RWPE2 (cell line): Measurements from ENCODE around the gene BCL2L15.

Experiments used
- ATAC-seq: fragments of 200-7000 bp; cut with Tn5 transposase; 3 replicates; pipeline ENCODE4 v1.9.1; 2021; ENCODE audit warnings: low read depth
- DNase-seq: peaks from one replicate; pipeline ENCODE4 v3.0.0-alpha.2; 2020; ENCODE audit warnings: low spot score
- H3K27ac ChIP-seq: fragments of 450-650 bp; 2 replicates; pipeline ENCODE4 v1.5.1; 2017; ENCODE audit warnings: mild to moderate bottlenecking; ENCODE audit not compliant: poor library complexity, severe bottlenecking
- H3K27me3 ChIP-seq: fragments of 250-450 bp; sonication (Bioruptor Pico); 2 replicates; pipeline ENCODE4 v1.5.1; 2021; ENCODE audit warnings: mild to moderate bottlenecking, moderate library complexity; ENCODE audit not compliant: insufficient read depth, poor library complexity, severe bottlenecking
- H3K36me3 ChIP-seq: fragments of 250-450 bp; sonication (Bioruptor Pico); 2 replicates; pipeline ENCODE4 v1.5.1; 2020; ENCODE audit warnings: low read depth, mild to moderate bottlenecking, moderate library complexity
- H3K4me1 ChIP-seq: fragments of 250-450 bp; sonication (Bioruptor Pico); 2 replicates; pipeline ENCODE4 v1.5.1; 2021; ENCODE audit warnings: mild to moderate bottlenecking, moderate library complexity; ENCODE audit not compliant: insufficient read depth, poor library complexity, severe bottlenecking
- H3K4me3 ChIP-seq: fragments of 250-450 bp; sonication (Bioruptor Pico); 2 replicates; pipeline ENCODE4 v1.5.1; 2021; ENCODE audit warnings: mild to moderate bottlenecking, moderate library complexity; ENCODE audit not compliant: severe bottlenecking
- H3K9me3 ChIP-seq: fragments of 250-450 bp; sonication (Bioruptor Pico); 2 replicates; pipeline ENCODE4 v1.5.1; 2021; ENCODE audit warnings: mild to moderate bottlenecking, moderate library complexity; ENCODE audit not compliant: severe bottlenecking
- TF ChIP-seq, protein P1 (sequence below): fragments of 450-650 bp; IDR thresholded peaks from one replicate; pipeline ENCODE4 v1.5.1; 2017; ENCODE audit warnings: mild to moderate bottlenecking, moderate library complexity; ENCODE audit not compliant: poor library complexity, severe bottlenecking

Gene BCL2L15

DNA sequence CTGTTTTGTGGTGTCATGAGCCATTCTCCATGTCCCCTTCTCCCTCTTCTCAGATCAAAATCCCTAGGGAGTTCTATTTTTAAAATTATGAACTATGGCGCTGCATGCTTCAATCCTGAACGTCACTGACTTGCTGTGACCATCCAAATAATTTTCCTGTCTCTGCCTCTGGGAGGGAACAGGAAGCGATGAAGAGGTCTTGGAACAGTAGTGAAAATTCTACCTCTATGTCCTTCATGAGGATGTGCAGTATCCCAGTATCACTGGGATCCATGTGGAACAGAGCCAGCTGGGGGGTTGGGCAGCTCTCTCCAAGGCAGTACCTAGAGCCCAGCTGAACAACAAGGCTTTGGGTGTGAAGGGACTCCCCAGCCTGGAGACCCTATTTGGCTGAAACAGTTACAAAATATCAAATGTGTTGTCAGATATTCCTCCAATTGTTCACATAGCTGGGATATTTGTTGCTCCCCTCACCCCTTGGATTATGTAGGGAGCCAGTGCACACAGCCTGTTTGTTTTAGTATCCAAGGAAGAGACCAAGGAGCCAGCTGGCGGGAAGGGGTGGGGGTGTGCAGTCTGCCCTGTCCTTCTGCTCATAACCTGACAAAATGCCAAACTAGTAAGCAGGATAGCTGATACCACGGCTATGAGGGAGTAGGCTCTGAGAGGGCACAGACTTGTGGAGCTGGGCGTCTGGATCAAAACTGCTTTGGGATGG lies 25.4 kb upstream of the BCL2L15 start:
- H3K27ac ChIP-seq, result no peak overlapping the region
- H3K9me3 ChIP-seq, result no peaks in the 10 kb centered on the region
- H3K4me3 ChIP-seq, result no peak overlapping the region
- DNase-seq (no peak), ATAC-seq (no peak)
- H3K36me3 ChIP-seq, result peaks cover 60% of the 10 kb centered on the region
- TF ChIP-seq, protein P1, sequence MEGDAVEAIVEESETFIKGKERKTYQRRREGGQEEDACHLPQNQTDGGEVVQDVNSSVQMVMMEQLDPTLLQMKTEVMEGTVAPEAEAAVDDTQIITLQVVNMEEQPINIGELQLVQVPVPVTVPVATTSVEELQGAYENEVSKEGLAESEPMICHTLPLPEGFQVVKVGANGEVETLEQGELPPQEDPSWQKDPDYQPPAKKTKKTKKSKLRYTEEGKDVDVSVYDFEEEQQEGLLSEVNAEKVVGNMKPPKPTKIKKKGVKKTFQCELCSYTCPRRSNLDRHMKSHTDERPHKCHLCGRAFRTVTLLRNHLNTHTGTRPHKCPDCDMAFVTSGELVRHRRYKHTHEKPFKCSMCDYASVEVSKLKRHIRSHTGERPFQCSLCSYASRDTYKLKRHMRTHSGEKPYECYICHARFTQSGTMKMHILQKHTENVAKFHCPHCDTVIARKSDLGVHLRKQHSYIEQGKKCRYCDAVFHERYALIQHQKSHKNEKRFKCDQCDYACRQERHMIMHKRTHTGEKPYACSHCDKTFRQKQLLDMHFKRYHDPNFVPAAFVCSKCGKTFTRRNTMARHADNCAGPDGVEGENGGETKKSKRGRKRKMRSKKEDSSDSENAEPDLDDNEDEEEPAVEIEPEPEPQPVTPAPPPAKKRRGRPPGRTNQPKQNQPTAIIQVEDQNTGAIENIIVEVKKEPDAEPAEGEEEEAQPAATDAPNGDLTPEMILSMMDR, result no peak
- H3K27me3 ChIP-seq, result no peaks in the 10 kb centered on the region
- H3K4me1 ChIP-seq, result no peaks in the 10 kb centered on the region

DNA sequence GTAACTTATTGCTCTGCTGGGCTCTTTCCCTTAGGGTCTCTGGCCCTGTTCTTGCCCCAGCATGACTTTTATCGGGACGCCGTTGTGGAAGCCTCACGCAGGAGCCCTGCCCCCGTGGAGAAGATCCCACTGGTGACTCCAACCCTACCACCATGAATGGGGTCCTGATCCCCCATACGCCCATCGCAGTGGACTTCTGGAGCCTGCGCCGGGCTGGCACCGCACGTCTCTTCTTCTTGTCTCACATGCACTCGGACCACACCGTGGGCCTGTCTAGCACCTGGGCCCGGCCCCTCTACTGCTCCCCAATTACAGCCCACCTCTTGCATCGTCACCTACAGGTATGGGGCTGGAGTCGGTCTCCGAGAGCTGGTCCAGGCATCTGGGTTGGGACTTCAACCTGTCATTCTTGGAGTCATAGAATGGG lies 18.1 kb upstream of the BCL2L15 start:
- DNase-seq (no peak), ATAC-seq (peak; percentile 16; the same call in 2 of the 3 replicates)
- TF ChIP-seq, protein P1, result peak; percentile 39
- Histone ChIP-seq H3K4me3 (peak overlapping the region; percentile 61), H3K36me3 (peaks cover 38% of the 10 kb centered on the region), H3K27me3 (no peaks in the 10 kb centered on the region), H3K27ac (peak overlapping the region; percentile 70), H3K4me1 (peaks cover 6% of the 10 kb centered on the region), H3K9me3 (no peaks in the 10 kb centered on the region)

DNA sequence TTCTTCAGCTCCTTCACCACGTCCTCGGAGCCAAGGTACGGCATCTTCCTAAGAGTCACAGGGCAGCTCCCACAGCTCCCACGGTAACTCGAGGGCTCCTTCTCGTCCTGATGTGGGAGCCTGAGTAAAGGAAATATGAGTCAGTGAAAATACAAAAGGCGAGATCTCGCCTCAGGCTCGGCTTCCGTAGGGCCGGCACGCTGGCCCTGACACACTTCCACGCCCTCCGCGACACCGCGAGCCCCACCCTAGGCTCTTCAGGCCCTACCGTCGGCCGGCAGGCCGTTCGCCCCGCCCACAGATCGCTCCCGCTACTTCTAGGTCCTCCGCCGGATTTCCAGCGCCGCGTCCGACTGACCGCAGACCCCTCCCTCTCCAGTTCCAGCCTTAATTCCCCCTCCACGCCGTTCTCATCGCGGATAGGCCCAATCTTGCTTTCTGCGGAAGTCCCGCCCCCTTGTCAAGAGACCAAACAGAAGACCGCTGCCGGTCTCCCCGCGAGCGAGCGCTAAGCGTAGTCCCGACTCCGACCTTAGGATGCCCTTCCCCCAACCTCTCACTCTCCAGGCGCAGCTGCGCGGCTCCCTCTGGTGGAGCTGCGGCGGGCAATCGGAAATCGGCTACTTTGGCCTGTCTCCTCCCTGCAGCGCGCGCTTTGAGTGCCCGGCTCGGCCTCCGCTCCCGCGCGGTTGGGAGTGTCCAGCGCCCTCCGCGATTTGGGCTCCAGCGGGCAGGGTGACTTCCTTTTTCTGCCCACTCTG lies 17.5 kb upstream of the BCL2L15 start, which contains the start of the genes AP4B1 and DCLRE1B:
TSS of gene AP4B1 (minus strand) at position 126 of the 761 bp plus-strand sequence. CDS start at position 44, 82 bp downstream.
TSS of gene DCLRE1B (plus strand) at position 653 of the 761 bp plus-strand sequence. CDS start 261 bp downstream, outside the sequence.
- H3K36me3 ChIP-seq, result peaks cover 36% of the 10 kb centered on the region
- H3K27me3 ChIP-seq, result no peaks in the 10 kb centered on the region
- H3K27ac ChIP-seq, result peak within 1 kb of the TSS; percentile 70
- peak; percentile 99 for DNase-seq
- no peaks in the 10 kb centered on the region for H3K9me3 ChIP-seq
- peak; percentile 91 for ATAC-seq
- H3K4me1 ChIP-seq, result peaks cover 6% of the 10 kb centered on the region
- TF ChIP-seq, protein P1, result peak; percentile 83
- H3K4me3 ChIP-seq, result peak within 1 kb of the TSS; percentile 61

DNA sequence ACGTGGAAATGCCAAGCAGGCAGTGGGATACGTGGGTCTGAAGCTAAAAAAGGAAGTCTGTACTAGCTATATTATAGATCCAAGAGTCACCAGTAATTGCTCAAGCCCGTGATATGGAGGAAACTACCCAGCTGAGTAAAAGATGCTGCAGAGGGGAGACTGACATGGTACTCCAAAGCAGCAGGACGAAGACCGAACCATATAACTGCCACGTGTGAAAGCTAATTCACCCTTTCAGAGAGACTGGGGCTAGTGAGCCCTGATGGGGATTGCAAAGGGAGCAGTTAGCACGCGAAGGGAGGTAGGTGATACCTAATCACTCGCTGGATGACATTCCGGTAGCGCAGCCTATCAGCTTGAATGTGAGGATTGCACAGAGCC lies 16.9 kb upstream of the BCL2L15 start:
- DNase-seq, result no peak

More for the DNA sequence above, 16.9 kb upstream of the BCL2L15 start:
- peaks cover 36% of the 10 kb centered on the region for H3K36me3 ChIP-seq
- H3K27me3 ChIP-seq, result no peaks in the 10 kb centered on the region
- peak overlapping the region; percentile 61 for H3K4me3 ChIP-seq
- H3K27ac ChIP-seq, result peak overlapping the region; percentile 70
- peaks cover 6% of the 10 kb centered on the region for H3K4me1 ChIP-seq
- no peaks in the 10 kb centered on the region for H3K9me3 ChIP-seq
- ATAC-seq, result no peak
- TF ChIP-seq, protein P1, result no peak
